ENCODE data around the gene CCDC171. TPM values are rescaled to one million over a fixed set of nuclear protein-coding genes. Genes with fewer than 3 reads are reported as not detected.
"Not testable (repeated sequence)": the region's sequence is repeated elsewhere in the genome, so short reads cannot be mapped to it uniquely, and the experiment has no call there.

CCDC171 gene
- total and polyA plus RNA-seq, 8 donors, result 1.5 to 3.7 (median 2.7) TPM

DNA sequence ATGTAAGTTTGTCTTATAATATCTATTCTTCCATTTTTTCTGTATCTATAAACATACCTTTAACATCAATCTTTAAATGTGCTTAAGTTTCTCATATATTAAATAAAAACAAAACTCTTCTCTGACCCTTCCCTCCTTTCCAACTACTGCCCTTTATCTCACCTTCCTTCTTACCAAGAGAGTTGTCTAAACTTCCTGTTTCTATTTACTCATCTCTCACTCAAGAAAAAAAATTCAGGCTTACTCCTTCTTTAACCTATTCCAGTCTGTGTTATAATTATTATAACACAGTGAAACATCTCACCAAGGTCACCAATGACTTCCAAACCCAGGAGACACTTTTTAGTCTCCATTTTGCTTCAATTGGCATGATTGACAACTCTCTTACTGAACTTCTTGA lies 140.9 kb downstream of the CCDC171 start:
- Histone ChIP-seq H3K4me1 (no peaks in the 10 kb centered on the region), H3K27ac (no peak overlapping the region), H3K36me3 (no peaks in the 10 kb centered on the region), H3K4me3 (no peak overlapping the region), H3K27me3 (no peaks in the 10 kb centered on the region), H3K9me3 (no peaks in the 10 kb centered on the region)
- no peak for DNase-seq
- ATAC-seq, result no peak
- FAIRE-seq, result no peak
- intact Hi-C loops (cut with DNase I), result no loop called here
- TF ChIP-seq, protein P1, sequence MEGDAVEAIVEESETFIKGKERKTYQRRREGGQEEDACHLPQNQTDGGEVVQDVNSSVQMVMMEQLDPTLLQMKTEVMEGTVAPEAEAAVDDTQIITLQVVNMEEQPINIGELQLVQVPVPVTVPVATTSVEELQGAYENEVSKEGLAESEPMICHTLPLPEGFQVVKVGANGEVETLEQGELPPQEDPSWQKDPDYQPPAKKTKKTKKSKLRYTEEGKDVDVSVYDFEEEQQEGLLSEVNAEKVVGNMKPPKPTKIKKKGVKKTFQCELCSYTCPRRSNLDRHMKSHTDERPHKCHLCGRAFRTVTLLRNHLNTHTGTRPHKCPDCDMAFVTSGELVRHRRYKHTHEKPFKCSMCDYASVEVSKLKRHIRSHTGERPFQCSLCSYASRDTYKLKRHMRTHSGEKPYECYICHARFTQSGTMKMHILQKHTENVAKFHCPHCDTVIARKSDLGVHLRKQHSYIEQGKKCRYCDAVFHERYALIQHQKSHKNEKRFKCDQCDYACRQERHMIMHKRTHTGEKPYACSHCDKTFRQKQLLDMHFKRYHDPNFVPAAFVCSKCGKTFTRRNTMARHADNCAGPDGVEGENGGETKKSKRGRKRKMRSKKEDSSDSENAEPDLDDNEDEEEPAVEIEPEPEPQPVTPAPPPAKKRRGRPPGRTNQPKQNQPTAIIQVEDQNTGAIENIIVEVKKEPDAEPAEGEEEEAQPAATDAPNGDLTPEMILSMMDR (IDR thresholded peaks at IDR 0.05), result no peak

DNA sequence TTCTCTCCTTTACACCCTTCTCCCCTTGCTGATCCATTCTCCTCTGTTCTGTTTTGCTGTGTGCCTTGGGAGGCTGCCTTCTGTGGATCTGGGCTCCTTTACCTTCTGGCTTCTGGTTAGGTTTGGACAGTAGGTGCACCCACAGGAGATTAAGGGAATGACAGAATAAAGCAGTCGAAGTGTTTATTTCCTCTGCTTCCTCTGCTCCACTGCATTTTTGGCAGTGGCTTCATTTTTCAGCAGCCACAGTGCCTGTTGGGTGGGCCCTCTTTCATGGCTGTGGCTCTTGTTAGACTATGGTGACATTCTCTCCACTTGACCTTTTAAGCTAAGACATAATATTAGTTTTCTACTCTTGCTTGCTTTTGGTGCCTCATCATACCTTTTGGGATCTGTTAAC lies 144.1 kb downstream of the CCDC171 start:
- intact Hi-C loops (cut with DNase I), result no loop called here
- H3K4me3 ChIP-seq, result no peak overlapping the region
- H3K9me3 ChIP-seq, result no peaks in the 10 kb centered on the region
- no peak overlapping the region for H3K27ac ChIP-seq
- WGBS, 2 donors, result 56 to 66% methylated on average over 1 of the region's 1 CpG
- FAIRE-seq, result no peak
- ATAC-seq, result no peak
- TF ChIP-seq, protein P1 (IDR thresholded peaks at IDR 0.05), result no peak
- no peaks in the 10 kb centered on the region for H3K27me3 ChIP-seq
- H3K36me3 ChIP-seq, result no peaks in the 10 kb centered on the region
- DNase-seq, result no peak
- H3K4me1 ChIP-seq, result no peaks in the 10 kb centered on the region

DNA sequence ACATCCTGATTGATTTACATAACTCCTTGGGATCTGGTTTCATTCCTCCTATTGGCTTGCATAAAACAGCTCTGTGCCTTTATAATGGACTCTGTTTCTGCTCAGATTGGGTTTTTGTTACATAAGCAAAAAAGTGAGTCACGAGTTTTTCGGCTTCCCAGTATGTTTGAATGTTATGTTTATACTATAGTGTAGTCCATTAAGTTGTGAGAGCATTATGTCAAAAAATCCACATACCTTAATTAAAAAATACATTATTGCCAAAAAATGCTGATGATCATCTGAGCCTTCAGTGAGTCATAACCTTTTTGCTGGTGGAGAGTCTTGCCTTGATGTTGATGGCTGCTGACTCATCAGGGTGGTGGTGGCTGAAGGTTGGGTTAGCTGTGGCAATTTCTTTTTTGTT lies 144.6 kb downstream of the CCDC171 start:
- no peak overlapping the region for H3K4me3 ChIP-seq
- H3K27ac ChIP-seq, result no peak overlapping the region
- ATAC-seq, result no peak
- no peaks in the 10 kb centered on the region for H3K27me3 ChIP-seq
- no peak for FAIRE-seq
- WGBS, 2 donors, result 94 to 98% methylated on average over 2 of the region's 2 CpGs
- H3K36me3 ChIP-seq, result no peaks in the 10 kb centered on the region
- TF ChIP-seq, protein P1 (IDR thresholded peaks at IDR 0.05), result no peak
- intact Hi-C loops (cut with DNase I), result no loop called here
- H3K9me3 ChIP-seq, result no peaks in the 10 kb centered on the region
- no peak for DNase-seq
- no peaks in the 10 kb centered on the region for H3K4me1 ChIP-seq

DNA sequence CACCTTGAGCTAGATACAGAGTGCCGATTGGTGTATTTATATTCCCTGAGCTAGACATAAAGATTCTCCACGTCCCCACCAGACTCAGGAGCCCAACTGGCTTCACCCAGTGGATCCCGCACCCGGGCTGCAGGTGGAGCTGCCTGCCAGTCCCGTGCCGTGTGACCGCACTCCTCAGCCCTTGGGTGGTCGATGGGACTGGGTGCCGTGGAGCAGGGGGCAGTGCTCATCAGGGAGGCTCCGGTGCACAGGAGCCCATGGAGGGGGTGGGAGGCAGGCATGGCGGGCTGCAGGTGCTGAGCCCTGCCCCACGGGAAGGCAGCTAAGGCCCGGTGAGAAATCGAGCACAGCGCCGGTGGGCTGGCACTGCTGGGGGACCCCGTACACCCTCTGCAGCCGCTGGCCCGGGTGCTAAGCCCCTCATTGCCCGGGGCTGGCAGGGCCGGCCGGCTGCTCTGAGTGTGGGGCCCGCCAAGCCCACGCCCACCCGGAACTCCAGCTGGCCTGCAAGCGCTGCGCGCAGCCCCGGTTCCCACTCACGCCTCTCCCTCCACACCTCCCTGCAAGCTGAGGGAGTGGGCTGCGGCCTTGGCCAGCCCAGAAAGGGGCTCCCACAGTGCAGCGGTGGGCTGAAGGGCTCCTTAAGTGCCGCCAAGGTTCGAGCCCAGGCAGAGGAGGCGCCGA lies 147.2 kb downstream of the CCDC171 start:
- not testable (repeated sequence) for FAIRE-seq, ATAC-seq
- 93 to 94% methylated on average over 25 to 33 of the region's 36 CpGs for WGBS, 2 donors

DNA sequence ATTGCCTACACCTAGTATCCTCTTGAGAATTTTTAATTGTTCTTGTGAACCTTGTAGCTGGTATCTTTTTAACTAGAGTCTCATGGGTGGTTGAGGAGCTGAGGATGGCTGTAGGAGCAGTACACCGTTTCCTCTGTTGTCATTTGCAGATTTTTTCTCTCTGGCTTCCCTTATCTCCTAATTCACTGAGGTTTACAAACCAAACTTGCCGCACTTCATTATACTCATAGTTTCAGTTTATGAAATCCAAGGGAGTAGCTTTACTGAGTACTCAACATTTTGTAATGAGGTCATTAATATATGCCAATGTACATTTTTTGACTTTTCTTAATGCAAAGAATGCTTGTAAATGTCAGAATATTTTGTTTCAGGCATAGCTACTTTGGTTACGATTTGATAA lies 154.2 kb downstream of the CCDC171 start:
- WGBS, 2 donors, result 93 to 94% methylated on average over 3 of the region's 3 CpGs
- no peaks in the 10 kb centered on the region for H3K9me3 ChIP-seq
- H3K4me3 ChIP-seq, result no peak overlapping the region
- no peak for DNase-seq
- no peak for ATAC-seq
- no peaks in the 10 kb centered on the region for H3K27me3 ChIP-seq
- intact Hi-C loops (cut with DNase I), result no loop called here
- no peaks in the 10 kb centered on the region for H3K36me3 ChIP-seq
- no peak overlapping the region for H3K27ac ChIP-seq
- FAIRE-seq, result no peak
- no peaks in the 10 kb centered on the region for H3K4me1 ChIP-seq
- TF ChIP-seq, protein P1 (IDR thresholded peaks at IDR 0.05), result no peak

More for the DNA sequence above, 147.2 kb downstream of the CCDC171 start:
- H3K4me1 ChIP-seq; intact Hi-C loops (cut with DNase I); H3K27me3 ChIP-seq; H3K9me3 ChIP-seq; H3K27ac ChIP-seq; H3K36me3 ChIP-seq; H3K4me3 ChIP-seq: not testable (repeated sequence)
- peak in 1 of 6 donors; percentile 49 for DNase-seq
